GM19467 (cell line): ENCODE data around the gene LRRC9.
"Not testable (repeated sequence)": the region's sequence is repeated elsewhere in the genome, so short reads cannot be mapped to it uniquely, and the experiment has no call there.

Source experiments
- ATAC-seq: cut with Tn5 transposase; IDR thresholded peaks from one replicate; pipeline ENCODE4 v1.9.1; 2021; ENCODE audit warnings: mild to moderate bottlenecking, moderate library complexity; ENCODE audit not compliant: unreplicated experiment

LRRC9 gene

DNA sequence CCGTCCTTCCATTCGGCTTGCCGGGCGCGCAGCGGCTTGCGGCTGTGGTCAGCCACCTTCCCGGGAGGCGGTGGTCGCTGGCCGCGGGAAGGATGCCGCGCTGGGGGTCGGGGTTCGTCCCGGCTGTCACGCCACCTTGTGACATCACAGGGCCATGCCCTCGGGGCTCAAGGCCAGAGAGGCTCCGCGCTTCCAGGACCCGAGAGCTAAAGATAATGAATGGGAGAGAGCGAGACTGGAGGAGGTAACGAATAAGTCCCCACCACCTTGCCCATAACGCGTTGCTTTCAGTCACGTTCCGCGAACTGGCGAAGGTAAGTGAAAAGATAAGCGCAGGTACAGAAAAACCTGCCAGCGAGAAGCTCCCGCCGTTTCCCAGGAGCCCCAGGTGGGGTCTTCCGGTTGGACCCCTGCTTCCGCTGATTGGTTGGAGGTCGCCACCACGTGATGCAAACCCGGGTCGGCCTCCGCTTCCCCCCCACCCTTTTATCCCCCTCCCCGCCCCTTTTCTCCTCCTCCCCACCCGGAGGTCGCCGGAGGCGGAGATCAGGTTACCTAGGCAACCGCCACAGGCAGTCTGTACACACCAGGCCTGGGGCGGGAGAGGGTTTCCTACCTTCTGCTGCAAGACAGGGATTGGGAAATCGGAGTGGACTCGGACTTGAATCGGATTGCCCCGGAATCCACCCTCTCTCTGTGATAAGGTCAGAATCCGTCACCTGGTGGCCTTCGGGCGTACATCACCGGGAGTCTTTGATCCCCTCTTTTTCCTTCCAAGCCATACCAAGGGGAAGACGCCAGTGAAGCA, at the start of gene LRRC9:
Gene LRRC9, plus strand, starts transcription at position 575 of the 808 bp plus-strand sequence.
- ATAC-seq, result no peak

DNA sequence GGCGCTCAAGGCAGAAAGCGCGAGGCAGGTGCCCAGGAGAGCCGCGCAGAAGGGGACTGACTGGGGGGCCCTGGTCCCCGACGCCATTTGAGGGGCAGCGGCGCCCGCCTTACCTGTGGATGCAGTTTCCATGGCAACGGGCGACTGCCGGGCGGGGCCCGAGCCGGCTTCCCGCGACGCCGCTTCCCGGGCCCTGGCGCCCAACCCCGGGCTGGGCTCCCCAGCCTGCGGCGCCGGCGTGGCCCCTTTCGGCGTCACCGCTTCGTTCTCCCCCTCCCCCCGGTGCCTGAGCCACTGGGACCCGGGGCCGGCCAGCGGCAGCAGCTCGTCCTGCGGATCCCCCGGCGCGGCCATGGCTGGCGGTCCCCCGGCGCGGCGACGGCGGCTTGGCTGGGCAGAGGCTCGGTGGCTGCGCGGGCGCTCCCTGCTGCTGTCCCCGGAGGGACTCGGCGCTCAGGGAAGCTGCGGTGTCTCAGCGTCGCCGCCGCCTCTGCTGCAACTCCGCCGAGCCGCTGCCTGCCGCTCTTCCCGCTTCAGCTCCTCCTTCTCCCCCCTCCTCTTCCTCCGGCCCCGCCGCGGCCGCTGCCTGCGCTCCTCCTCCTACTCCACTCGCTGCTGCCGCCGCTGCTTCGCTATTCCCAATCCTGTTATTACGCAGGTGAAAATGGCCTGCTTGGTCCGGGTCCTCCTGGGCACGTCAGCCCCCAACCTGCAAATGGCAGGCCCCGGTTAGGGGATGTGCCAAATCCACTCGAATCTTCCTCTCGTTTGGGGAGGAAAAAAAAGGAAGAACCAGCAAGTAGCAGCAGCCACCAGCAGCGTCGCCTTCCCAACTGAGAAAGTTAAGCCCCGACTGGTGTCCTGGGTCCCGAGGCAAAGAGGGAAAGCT, 49.4 kb upstream of the LRRC9 start, which contains the start of gene RTN1:
Gene RTN1, minus strand, starts transcription at position 500 of the 889 bp plus-strand sequence. Its CDS starts 146 bp downstream, at position 354.
- no peak for ATAC-seq

DNA sequence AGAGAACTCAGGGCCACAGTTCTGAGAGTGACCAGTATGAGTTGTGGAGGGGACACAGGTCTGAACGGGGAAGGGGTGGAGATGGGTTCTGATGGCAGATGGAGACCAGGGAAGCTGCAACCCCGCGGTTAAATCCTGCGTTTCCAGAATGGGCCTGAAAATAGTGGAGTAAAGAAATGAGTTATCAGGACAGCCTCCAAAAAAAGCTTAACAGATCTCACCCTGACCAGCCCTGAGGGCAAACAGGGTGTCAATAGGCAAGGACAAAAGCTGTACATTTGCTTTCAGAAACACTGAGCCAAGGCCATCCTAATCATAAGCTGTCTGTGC, 48.8 kb upstream of the LRRC9 start:
- no peak for ATAC-seq

DNA sequence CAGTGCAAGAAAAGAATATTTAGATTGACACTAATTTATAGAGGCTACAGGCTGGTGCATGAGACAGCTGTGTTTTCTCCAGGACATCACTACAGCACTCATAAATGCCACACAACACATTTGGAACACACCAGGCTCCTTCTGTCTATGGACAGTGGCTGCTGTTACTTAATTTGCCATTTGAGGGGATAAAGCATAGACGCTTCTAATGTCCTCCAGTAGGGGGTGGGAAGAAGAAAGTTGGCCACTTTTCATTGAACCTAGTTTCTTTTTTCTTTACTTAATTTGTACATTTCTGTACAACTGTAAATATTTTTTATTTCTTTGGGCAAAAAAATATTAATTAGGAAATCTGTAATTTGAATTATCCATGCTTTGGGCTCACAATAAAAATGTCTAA, 37.0 kb upstream of the LRRC9 start:
- ATAC-seq, result no peak

DNA sequence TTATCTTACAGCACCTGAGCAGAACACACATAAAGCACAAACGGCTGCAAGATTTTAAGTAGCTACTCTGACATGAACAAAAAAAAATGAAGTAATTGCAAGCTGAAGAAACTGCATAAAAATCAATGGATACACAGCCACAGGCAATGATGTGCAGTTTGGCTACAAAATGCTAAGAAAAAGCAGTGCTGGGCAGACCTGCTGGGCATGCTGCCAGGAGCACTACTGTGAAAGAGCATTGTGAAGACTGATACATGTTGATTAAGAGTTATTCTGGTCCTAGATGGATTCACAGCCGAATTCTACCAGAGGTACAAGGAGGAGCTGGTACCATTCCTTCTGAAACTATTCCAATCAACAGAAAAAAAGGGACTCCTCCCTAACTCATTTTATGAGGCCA, 29.3 kb upstream of the LRRC9 start:
- ATAC-seq, result no peak

DNA sequence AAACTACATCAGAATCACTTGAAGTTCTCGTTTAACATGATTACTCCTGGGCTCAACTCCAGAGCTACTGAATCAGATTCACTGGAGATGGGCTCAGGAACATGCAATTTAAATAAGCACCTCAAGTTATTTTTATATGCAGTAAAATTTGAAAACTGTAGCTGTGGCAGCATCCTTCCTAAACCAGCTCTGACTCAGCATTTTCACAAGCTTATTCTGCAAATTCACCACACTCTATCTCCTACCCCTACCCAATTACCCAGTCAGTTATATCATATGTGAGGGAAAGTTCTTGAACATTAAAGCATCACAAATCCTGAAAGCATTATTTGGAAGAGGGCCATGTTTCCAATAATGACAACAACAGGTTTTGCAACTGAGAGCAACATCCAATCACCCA, 24.2 kb upstream of the LRRC9 start:
- no peak for ATAC-seq

DNA sequence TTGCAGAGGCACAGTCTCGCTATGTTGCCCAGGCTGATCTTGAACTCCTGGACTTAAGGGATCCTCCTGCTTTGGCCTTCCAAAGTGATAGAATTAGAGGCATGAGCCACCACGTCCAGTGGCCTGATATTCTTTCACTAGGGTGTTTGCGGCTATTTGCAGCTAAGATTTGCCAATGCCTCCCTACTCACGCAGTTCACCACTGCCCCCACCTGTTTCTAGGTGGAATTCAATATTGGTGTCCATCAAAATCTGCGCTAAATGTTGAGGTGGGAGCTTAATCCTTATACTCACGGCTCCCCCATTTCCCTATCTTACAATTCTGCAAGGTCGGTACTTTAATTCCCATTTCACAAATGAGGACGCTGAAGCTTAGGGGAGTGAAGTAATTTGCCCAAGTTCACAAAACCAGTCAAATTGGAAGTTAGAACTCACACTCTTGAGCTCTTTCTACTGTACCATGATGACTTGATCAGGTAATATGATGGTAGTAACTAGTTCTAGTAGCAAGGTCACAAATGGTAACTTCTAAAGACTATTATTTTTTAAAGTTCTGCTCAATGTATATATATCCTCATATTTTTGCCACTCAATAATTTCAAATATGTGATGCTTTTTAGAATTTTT, 22.1 kb upstream of the LRRC9 start:
- no peak for ATAC-seq

DNA sequence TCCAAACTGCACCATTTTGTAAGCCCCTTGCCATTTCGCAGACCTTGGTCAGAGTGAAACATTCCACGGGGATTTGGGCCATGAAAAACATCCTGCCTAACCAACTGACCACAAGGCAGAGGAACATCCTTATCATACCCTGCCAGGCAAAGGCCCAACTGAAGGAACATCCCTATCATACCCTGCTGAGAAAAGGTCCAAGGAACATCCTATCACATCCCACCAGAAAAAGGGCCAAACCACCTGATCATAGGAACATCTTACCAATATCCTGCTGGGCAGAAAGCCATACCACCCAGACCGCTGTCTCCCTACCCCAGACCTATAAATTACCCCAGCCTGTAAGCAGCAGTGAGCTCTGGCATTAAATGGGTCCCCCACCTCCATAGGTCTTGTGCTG, 19.4 kb upstream of the LRRC9 start:
- no peak for ATAC-seq

DNA sequence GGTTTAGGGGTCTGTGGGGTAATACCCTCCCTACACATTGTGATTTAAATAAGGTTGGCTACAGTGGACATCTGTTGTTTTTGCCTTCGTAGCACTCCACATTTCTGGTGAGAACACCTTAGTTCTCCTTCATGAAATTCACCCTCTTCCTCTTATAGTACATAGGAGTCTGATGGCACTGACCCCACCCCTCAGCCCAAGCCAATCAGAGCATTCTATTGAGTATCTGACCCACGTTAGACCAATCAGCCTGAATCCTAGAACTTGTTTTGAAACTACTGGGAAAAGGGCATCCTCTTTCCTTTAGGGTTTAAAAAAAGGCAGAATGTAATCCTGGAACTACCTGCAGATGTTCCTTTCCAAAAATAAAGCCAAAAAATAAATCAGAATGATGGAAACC, 15.8 kb upstream of the LRRC9 start:
- no peak for ATAC-seq

DNA sequence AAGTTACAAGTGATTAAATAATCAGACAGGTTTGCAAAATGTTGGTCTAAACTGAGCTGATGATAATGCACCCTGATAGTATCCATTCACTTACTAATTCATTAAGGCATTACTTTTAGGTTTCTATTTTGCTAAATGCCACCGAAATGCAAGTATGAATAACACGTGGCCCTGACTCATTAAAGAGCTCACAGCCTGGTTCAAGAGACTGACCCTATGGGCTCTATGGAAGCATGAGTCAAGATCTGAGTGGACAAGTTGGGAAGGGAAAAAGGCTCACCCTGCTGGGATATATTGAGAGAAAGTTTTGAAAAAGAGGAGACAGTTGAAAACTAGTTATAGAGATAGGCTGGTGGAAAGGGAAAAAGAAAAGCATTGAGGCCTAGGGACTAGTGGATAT, 14.8 kb upstream of the LRRC9 start:
- no peak for ATAC-seq

DNA sequence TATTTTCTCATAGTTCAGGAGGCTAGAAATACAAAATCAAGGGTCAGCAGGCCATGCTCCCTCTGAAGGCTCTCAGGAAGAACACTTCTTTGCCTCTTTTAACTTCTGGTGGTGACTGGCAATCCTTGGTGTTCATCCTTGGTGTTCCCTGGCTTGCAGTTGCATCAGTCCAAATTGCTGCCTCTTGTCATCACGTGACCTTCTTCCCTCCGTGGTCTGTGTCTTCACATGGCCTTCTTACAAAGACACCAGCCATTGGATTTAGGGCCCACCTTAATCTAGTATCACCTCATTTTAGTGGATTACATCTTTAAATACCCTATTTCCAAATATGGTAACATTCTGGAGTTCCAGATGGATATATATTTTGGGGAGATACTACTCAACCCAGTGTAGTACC, 7.5 kb upstream of the LRRC9 start:
- ATAC-seq, result no peak

DNA sequence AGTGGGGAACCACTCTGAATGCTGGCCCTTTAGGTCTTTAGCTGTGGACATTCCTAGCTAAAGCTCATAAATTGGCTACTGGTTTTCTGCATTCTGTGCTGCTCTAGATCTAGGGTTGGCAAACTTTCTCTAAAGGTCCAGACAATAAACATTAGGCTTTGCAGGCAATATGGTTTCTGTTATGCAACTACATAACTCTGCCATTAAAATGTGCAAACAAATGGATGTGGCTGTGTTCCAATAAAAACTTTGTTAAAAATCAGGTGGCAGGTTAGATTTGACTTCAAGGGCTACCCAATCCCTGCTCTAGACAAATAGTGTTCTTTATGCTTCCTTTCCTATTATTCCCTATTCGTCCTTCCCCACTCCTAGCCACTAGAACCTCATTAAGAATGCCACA, 6.8 kb upstream of the LRRC9 start:
- ATAC-seq, result no peak

DNA sequence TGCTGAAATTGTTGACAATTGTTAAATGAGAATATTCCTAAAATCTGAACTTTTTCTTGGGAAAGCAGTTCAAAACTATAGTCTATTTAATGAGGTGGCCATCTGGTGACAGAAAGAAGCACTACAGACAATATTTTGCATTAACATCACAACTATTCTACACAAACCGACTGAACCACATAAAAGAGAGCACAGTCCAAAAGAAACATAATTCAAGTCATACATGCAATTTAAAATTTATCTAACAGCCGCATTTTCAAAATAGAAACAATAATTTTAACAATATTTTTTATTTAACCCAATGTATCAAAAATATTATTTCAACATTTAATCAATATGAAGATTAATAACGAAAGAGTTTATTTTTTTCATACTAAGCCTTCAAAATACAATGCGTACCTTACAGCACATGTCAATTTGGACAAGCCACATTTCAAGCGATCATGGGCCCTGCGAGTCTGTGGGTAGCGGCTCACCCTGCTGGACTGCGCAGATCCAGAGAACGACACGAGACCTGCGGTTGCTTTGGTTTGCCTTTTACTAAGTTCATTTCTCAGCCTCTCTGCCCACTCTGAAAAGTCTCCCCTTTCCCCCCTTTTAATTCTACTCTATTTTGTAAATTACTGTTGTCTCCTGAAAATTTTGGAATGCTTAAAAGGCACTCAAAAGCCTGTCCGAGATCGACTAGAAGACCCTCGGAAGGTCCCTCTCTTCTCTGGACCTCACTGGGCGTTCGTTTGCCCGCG, 947 bp upstream of the LRRC9 start:
- ATAC-seq, result no peak

DNA sequence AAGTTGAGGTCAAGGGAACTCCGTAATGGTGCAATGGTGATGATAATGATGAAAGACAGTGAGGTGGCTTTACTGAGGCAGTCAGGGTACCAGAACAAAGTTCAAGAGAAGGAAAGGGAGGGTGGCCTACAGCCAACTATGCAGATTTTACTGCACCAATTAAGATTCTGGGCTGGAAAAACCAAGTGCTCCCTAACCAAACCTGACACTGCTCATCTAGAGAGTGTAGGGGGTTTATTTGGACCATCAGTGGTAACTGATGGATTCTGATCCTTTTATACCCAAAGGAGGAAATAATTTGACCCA, 387 bp downstream of the LRRC9 start:
- no peak for ATAC-seq

DNA sequence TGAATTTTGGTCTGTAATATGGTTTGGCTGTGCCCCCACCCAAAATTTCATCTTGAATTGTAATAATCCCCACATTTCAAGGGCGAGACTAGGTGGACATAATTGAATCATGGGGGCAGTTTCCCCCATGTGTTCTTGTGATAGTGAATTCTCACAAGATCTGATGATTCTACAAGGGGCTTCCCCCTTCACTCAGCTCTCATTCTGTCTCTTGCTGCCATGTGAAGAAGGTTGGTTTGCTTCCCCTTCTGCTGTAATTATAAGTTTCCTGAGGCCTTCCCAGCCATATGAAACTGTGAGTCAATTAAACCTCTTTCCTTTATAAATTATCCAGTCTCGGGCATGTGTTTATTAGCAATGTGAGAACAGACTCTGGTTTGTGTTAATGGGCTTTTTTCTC, 5.9 kb downstream of the LRRC9 start:
- ATAC-seq, result no peak

DNA sequence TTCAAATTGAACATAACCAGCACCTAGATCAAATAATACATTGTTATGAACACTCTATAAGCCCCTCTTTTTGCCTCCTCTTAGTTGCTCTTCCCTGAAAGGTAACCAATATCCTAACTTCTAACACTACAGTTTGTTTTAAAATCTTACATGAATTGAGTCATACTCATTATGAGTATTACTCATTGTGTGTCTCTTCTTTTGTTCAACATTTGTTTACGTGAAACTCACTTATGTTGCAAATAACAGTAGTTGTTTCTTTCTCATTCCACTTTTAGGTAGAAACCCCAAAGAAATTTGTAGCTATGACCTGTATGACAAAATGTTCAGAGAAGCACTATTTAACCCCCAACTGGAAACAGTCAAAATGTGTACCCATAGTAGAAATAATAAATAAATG, 6.6 kb downstream of the LRRC9 start:
- no peak for ATAC-seq

DNA sequence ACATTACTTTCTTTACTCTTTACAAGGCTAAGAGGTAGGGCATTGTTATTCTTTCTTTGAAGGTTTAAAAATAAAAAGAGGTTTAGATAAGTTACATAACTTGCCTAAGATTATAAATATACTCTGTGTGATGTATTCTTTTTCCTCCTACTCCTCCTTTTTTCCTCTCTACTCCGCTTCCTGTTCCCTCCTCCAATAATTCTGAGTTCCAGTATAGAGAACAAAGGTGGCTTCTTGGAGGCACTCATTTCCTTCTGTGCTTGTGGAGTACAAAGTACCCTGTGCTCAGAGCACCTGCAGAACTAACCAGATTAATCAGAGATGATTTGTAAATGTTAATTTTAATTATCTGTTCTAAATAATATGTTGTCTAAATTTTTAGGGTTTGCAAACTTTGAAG, 11.3 kb downstream of the LRRC9 start:
- no peak for ATAC-seq

DNA sequence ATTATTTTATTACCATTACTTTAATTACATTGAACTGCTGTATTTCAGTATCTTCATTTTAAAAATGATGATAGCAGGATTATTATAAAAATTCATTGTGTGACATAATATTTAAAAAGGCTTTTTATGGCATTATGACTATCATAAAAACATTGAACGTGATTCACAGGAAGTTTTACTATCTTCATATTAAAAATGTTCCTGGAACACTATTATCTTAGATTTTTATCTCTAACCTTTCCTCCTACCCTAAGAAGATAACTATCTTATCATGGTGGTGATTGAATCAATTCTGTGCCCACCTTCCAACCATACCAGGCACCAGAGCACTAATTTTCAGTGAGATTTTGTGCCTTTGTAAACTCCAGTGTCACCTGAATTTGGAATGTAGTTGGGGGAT, 16.2 kb downstream of the LRRC9 start:
- ATAC-seq, result no peak

DNA sequence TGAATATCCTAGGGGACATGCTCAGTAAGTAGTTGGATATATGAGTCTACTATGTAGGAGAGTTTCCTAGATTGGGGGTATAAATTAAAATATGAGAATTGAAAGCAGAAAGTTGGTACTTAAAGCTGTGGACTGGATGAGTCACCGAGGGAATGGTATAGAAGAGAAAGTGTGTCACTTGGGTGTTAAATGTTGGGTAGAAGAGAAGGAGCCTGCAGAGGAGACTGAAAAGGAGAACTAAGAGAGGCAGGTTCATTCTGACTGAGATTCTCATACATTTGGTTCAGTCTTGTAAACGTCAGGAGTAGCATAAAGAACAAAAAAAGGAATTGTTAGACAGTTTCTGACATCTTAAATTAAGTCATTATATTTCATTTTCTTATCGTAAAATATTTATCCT, 19.9 kb downstream of the LRRC9 start:
- no peak for ATAC-seq

DNA sequence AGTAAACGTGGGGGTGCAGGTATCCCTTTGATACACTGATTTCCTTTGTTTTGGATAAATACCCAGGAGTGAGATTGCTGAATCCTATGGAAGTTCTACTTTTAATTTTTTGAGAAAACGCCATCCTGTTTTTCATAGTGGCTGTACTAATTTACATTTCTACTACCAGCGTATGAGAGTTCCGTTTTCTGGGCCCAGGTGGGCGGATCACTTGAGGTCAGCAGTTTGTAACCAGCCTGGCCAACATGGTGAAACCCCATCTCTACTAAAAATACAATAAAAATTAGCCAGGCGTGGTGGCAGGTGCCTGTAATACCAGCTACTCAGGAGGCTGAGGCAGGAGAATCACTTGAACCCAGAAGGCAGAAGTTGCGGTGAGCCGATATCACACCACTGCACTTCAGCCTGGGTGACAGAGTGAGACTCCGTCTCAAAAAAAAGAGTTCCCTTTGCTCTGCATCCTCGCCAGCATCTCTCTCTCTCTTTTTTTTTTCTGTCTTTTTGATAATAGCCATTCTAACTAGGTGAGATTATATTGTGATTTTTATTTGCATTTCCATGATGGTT, 22.4 kb downstream of the LRRC9 start:
- ATAC-seq, result not testable (repeated sequence)

DNA sequence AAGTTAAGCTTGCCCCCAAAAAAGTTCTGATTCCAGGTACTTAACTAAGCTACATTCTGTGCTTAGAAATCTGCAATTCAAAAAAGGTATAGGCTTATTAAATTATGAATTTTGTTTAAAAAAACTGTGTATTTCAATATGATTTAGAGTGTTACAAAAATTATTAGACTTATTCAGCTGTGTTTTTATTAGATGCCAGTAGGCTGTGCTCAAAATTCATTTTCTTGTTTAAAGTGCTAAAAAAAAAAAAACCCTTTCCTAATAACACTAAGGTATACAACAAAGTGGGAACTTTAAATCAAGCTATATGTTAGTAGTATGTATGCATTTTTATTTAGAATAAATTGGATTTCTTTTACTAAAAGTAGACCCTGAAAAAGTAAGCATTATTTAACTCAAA, 25.0 kb downstream of the LRRC9 start:
- ATAC-seq, result no peak
